Panc1 (cell line): ENCODE results near the gene EXOSC3. TPM values are rescaled to one million over a fixed set of nuclear protein-coding genes. Genes with fewer than 3 reads are reported as not detected.

Experiments
- ATAC-seq: fragments of 200-7000 bp; cut with Tn5 transposase; 2 replicates; pipeline ENCODE4 v1.9.1; 2020; ENCODE audit warnings: mild to moderate bottlenecking, moderate library complexity
- BruUV-seq: library from RNA; stranded (reverse); fragments of 400-500 nt; replicated peaks from 2 replicates; lab custom pipeline; 2021; lab: Mats Ljungman, UMichigan
- CTCF ChIA-PET: fragments of 300-600 bp; sonication (Branson Sonifier 250); formaldehyde crosslinking; loops from one replicate; lab custom pipeline; 2022; ENCODE audit warnings: antibody characterized with exemption; lab: Charles Lee
- POLR2A ChIA-PET: fragments of 300-600 bp; sonication (Branson Sonifier 250); formaldehyde crosslinking; loops from one replicate; lab custom pipeline; 2022; ENCODE audit warnings: antibody characterized with exemption; lab: Charles Lee
- DNase-seq: peaks from one replicate; pipeline ENCODE4 v3.0.0-alpha.2; 2010; ENCODE audit warnings: low read depth, low spot score
- H3K27ac ChIP-seq: 2 replicates; pipeline ENCODE4 v1.5.1; 2011; ENCODE audit warnings: mild to moderate bottlenecking, low read length, inconsistent platforms
- H3K27me3 ChIP-seq: fragments of 200-500 bp; sonication (Bioruptor generic); 2 replicates; pipeline ENCODE4 v1.6.0; 2014; ENCODE audit warnings: low read length, inconsistent platforms; ENCODE audit not compliant: control insufficient read depth, insufficient read depth
- H3K36me3 ChIP-seq: fragments of 200-500 bp; sonication (Bioruptor generic); 2 replicates; pipeline ENCODE4 v1.5.1; 2014; ENCODE audit warnings: inconsistent platforms, mild to moderate bottlenecking, low read length, moderate library complexity; ENCODE audit not compliant: control insufficient read depth, insufficient read depth
- H3K4me1 ChIP-seq: 2 replicates; pipeline ENCODE4 v1.5.1; 2011; ENCODE audit warnings: inconsistent platforms, mild to moderate bottlenecking, low read length, moderate library complexity; ENCODE audit not compliant: control insufficient read depth, insufficient read depth
- H3K4me3 ChIP-seq, 2 experiments: 2 replicates each; pipeline ENCODE4 v1.5.1; 2011 to 2012; ENCODE audit warnings: low read depth in 2 of 2, low read length in 2 of 2, mild to moderate bottlenecking in 2 of 2, inconsistent platforms in 1 of 2, moderate library complexity in 1 of 2
- H3K9me3 ChIP-seq: fragments of 200-500 bp; sonication (Bioruptor generic); 2 replicates; pipeline ENCODE4 v1.5.1; 2014; ENCODE audit warnings: low read depth, mild to moderate bottlenecking, inconsistent platforms, low read length, moderate library complexity; ENCODE audit not compliant: control insufficient read depth, insufficient read depth
- CTCF ChIP-seq: fragments of 450-650 bp; IDR thresholded peaks from 2 replicates; pipeline ENCODE4 v1.5.1; 2017; ENCODE audit warnings: mild to moderate bottlenecking
- POLR2AphosphoS5 ChIP-seq: IDR thresholded peaks from 2 replicates; pipeline ENCODE4 v1.6.1; 2012; ENCODE audit warnings: mild to moderate bottlenecking, low read depth, low read length, moderate library complexity
- SIN3A ChIP-seq: IDR thresholded peaks from 2 replicates; pipeline ENCODE4 v1.6.1; 2012; ENCODE audit warnings: low read depth, mild to moderate bottlenecking, low read length, moderate library complexity, borderline replicate concordance; ENCODE audit not compliant: insufficient read depth
- TCF7L2 ChIP-seq: IDR thresholded peaks from 2 replicates; pipeline ENCODE4 v1.6.1; 2011; ENCODE audit warnings: mild to moderate bottlenecking, low read depth, low read length, inconsistent platforms
- in situ Hi-C: cut with HindIII; loops from 2 replicates; pipeline ENCODE4 v1.10.0; 2016; ENCODE audit warnings: low sequenced_read_pairs, low pct_unique_long_range_greater_than_20kb
- intact Hi-C: fragments of 100-400 bp; cut with micrococcal nuclease; formaldehyde crosslinking; loops from one replicate; pipeline ENCODE4 v1.10.0; 2022; ENCODE audit not compliant: unreplicated experiment
- total RNA-seq: library from RNA; stranded (reverse); gene quantifications from one replicate; pipeline ENCODE4 v1.2.1, GENCODE V29; 2021; ENCODE audit not compliant: unreplicated experiment
- TF ChIP-seq, protein P1 (sequence below), 2 experiments: IDR thresholded peaks; 2 replicates each; pipeline ENCODE4 v1.6.1; 2011 to 2012; ENCODE audit warnings: low read depth in 2 of 2, control low read depth in 1 of 2, low read length in 1 of 2, mild to moderate bottlenecking in 1 of 2, moderate library complexity in 1 of 2; ENCODE audit not compliant: insufficient read depth in 1 of 2

The EXOSC3 gene
- total RNA-seq, 1 experiment from 2014 or later: 45.3 TPM

DNA sequence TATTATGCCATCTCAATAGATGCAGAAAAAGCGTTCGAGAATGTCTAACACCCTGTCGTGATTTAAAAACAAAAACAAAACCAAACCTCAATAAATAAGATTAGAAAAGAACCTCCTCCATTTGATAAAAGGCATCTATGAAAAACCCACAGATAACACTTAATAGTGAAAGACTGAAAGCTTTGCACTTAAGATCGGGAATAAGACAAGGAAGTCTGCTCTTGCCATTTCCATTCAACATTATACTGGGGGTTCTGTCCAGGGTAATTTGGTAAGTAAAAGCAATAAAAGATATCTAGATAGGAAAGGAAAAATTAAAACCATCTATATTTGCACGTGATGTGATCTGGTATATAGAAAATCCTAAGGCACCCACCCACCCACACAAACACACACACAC, 7.3 kb upstream of the EXOSC3 start:
- no peaks in the 10 kb centered on the region for H3K4me1 ChIP-seq
- in situ Hi-C loops: no loop called here

GRCh38 chr9:37790096-37790495, 5.2 kb upstream of the EXOSC3 start:
- ChIA-PET CTCF (no interaction called here), POLR2A (no interaction called here)
- no TSS peak for BruUV-seq

More for the DNA sequence above, 7.3 kb upstream of the EXOSC3 start:
- H3K27me3 ChIP-seq: no peaks in the 10 kb centered on the region
- no peak overlapping the region for H3K4me3 ChIP-seq
- intact Hi-C loops: no loop called here
- no peak for ATAC-seq
- H3K9me3 ChIP-seq: no peaks in the 10 kb centered on the region
- POLR2A ChIA-PET: no interaction called here
- no TSS peak for BruUV-seq
- TF ChIP-seq CTCF (no peak), POLR2AphosphoS5 (no peak), TCF7L2 (no peak), SIN3A (no peak)
- TF ChIP-seq, protein P1, sequence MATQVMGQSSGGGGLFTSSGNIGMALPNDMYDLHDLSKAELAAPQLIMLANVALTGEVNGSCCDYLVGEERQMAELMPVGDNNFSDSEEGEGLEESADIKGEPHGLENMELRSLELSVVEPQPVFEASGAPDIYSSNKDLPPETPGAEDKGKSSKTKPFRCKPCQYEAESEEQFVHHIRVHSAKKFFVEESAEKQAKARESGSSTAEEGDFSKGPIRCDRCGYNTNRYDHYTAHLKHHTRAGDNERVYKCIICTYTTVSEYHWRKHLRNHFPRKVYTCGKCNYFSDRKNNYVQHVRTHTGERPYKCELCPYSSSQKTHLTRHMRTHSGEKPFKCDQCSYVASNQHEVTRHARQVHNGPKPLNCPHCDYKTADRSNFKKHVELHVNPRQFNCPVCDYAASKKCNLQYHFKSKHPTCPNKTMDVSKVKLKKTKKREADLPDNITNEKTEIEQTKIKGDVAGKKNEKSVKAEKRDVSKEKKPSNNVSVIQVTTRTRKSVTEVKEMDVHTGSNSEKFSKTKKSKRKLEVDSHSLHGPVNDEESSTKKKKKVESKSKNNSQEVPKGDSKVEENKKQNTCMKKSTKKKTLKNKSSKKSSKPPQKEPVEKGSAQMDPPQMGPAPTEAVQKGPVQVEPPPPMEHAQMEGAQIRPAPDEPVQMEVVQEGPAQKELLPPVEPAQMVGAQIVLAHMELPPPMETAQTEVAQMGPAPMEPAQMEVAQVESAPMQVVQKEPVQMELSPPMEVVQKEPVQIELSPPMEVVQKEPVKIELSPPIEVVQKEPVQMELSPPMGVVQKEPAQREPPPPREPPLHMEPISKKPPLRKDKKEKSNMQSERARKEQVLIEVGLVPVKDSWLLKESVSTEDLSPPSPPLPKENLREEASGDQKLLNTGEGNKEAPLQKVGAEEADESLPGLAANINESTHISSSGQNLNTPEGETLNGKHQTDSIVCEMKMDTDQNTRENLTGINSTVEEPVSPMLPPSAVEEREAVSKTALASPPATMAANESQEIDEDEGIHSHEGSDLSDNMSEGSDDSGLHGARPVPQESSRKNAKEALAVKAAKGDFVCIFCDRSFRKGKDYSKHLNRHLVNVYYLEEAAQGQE (IDR thresholded peaks at IDR 0.05; ENCODE audit: insufficient read depth in 1 of 2, low read depth in 2 of 2, low read length in 1 of 2): no peak
- CTCF ChIA-PET: interaction anchor here (0.6 kb wide), 1 partner anchor 199 kb away, joined by 3 read pairs; no protein-coding TSS in a partner anchor
- no peaks in the 10 kb centered on the region; the same call in 1 of the 2 replicates for H3K36me3 ChIP-seq
- H3K27ac ChIP-seq: no peak overlapping the region
- DNase-seq: no peak

More at GRCh38 chr9:37790096-37790495, 5.2 kb upstream of the EXOSC3 start:
- Histone ChIP-seq H3K9me3 (no peaks in the 10 kb centered on the region), H3K36me3 (no peaks in the 10 kb centered on the region; the same call in 1 of the 2 replicates), H3K27me3 (no peaks in the 10 kb centered on the region), H3K4me3 (no peak overlapping the region), H3K4me1 (no peaks in the 10 kb centered on the region), H3K27ac (no peak overlapping the region)
- TF ChIP-seq SIN3A (no peak), POLR2AphosphoS5 (no peak), CTCF (no peak), TCF7L2 (no peak)
- in situ Hi-C loops: no loop called here
- ATAC-seq (no peak), DNase-seq (no peak)
- intact Hi-C loops: no loop called here
